HepG2 (cell line): Measurements from ENCODE around the gene TRIAP1.

Source experiments
- ATF1 ChIP-seq: IDR thresholded peaks from 2 replicates; pipeline ENCODE4 v1.6.1; 2016; ENCODE audit warnings: mild to moderate bottlenecking, control low read depth
- CEBPB ChIP-seq: IDR thresholded peaks from 2 replicates; pipeline ENCODE4 v1.6.1; 2011; ENCODE audit warnings: low read depth, low read length, improper control_type of control experiment, borderline replicate concordance
- EZH2 ChIP-seq: conservative IDR thresholded peaks from 2 replicates; pipeline ENCODE4 v1.6.1; 2012; ENCODE audit warnings: mild to moderate bottlenecking, low read depth, low read length, moderate library complexity
- KDM5A ChIP-seq: fragments of 200-600 bp; sonication (generic); IDR thresholded peaks from 2 replicates; pipeline ENCODE4 v1.7.0; 2018; ENCODE audit warnings: antibody characterized with exemption, mild to moderate bottlenecking, low read length, borderline replicate concordance
- MYC ChIP-seq: sonication (generic); formaldehyde crosslinking; IDR thresholded peaks from 2 replicates; pipeline ENCODE4 v1.9.0; 2021; ENCODE audit warnings: missing genetic modification reagents, borderline replicate concordance
- SMAD3 ChIP-seq: sonication (generic); formaldehyde crosslinking; IDR thresholded peaks from 2 replicates; pipeline ENCODE4 v1.4.0; 2020; ENCODE audit warnings: missing genetic modification reagents
- ZNF34 ChIP-seq: sonication (generic); formaldehyde crosslinking; IDR thresholded peaks from 2 replicates; pipeline ENCODE4 v1.4.0; 2020; ENCODE audit warnings: mild to moderate bottlenecking, missing genetic modification reagents, borderline replicate concordance
- ZNF747 ChIP-seq: sonication (generic); formaldehyde crosslinking; IDR thresholded peaks from 2 replicates; pipeline ENCODE4 v1.8.1; 2023; ENCODE audit warnings: missing genetic modification reagents, mild to moderate bottlenecking, borderline replicate concordance
- TF ChIP-seq, protein P1 (sequence below): sonication (generic); formaldehyde crosslinking; IDR thresholded peaks from 2 replicates; pipeline ENCODE4 v1.5.0; 2020; ENCODE audit warnings: mild to moderate bottlenecking, missing genetic modification reagents, moderate library complexity

DNA sequence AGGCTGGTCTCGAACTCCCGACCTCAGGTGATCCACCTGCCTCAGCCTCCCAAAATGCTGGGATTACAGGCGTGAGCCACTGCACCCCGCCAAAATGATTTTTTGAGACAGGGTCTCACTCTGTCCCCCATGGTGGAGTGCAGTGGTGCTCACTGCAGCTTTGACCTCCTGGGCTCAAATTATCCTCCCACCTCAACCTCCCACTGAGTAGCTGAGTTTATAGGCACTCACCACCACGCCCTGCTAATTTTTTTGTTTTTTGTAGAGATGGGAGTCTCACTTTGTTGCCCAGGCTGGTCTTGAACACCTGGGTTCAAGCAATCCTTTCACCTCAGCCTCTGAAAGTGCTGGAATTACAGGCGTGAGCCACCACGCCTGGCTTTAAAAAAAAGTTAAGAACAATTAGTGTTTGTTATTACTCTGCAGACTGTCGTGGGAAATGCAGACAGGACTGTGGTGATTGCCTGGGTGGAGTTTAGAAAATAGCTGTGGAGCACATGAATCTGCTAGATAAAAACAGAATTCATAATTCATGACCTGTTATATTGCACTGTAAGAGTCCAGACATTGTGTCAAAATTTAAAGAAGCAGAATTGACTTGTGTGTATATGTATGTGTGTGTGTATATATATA is 17.5 kb downstream of the TRIAP1 start:
- TF ChIP-seq SMAD3 (CRISPR knock-in tag) (no peak), ZNF747 (CRISPR knock-in tag) (no peak), CEBPB (no peak), MYC (CRISPR knock-in tag) (no peak), ATF1 (CRISPR knock-in tag) (no peak), KDM5A (no peak), EZH2 (no peak), ZNF34 (CRISPR knock-in tag) (no peak)
- TF ChIP-seq, protein P1, sequence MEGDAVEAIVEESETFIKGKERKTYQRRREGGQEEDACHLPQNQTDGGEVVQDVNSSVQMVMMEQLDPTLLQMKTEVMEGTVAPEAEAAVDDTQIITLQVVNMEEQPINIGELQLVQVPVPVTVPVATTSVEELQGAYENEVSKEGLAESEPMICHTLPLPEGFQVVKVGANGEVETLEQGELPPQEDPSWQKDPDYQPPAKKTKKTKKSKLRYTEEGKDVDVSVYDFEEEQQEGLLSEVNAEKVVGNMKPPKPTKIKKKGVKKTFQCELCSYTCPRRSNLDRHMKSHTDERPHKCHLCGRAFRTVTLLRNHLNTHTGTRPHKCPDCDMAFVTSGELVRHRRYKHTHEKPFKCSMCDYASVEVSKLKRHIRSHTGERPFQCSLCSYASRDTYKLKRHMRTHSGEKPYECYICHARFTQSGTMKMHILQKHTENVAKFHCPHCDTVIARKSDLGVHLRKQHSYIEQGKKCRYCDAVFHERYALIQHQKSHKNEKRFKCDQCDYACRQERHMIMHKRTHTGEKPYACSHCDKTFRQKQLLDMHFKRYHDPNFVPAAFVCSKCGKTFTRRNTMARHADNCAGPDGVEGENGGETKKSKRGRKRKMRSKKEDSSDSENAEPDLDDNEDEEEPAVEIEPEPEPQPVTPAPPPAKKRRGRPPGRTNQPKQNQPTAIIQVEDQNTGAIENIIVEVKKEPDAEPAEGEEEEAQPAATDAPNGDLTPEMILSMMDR (CRISPR knock-in tag) = no peak
